HG02973 (cell line): Measurements from ENCODE around the gene BLOC1S2.
"Not testable (repeated sequence)": the region's sequence is repeated elsewhere in the genome, so short reads cannot be mapped to it uniquely, and the experiment has no call there.

Experiments used
- ATAC-seq: cut with Tn5 transposase; IDR thresholded peaks from one replicate; pipeline ENCODE4 v1.9.1; 2021; ENCODE audit warnings: moderate library complexity; ENCODE audit not compliant: unreplicated experiment

BLOC1S2 gene

DNA sequence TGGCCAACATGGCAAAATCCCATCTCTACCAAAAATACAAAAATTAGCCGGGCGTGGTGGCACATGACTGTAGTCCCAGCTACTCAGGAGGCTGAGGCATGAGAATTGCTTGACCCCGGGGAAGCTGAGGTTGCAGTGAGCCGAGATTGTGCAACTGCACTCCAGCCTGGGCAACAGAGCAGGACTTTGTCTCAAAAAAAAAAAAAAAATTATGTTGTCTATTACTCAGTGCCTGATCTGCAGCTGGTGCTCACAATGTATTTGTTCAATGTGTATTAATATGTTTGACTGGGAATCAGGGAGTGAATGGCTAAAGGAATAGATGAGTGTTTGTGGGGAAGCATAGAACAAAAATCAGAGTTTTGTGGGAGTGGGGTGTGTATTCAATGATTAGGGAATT is 5.8 kb upstream of the BLOC1S2 start:
- not testable (repeated sequence) for ATAC-seq

DNA sequence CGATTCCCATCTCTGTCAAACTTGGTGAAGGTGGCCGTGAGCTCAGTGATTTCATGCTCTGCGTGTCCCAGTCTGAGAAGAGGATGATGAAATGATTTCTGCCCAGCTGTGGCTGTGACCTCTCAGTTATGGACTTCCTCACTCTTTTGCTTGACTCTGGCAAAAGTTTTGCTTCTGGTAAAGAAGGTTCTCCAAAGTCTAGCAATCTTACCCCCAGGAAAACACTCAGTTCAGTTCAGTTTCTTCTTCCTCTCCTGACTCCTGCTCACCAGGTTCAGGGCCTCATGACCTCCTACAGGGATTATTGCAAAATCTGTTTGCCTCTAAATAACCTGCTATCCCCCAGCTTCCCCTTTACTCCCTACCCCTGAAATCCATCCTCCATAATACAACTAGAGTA is 4.9 kb upstream of the BLOC1S2 start:
- no peak for ATAC-seq

GRCh38 chr10:100289641-100290040 is 3.2 kb upstream of the BLOC1S2 start:
- no peak for ATAC-seq

DNA sequence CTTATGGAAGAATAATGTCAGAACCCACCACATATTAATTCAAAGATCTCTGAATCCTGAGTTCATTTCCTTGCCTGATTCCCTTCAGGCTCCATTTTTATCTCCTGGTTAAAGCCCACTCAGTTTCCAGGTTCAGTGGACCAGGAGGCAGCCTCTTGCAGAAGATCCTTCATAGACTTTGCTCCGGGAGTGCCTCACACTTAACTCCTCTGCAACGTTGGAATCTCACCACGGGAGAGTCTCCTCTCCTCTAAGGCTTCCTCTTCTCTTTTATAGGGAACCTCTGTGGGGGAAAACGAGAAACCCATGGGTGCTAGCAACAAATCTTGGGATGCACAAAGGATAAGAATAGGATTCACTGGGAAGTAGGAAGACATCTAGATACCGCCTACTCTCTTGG is 1.7 kb upstream of the BLOC1S2 start:
- ATAC-seq, result no peak

- ATAC-seq, result no peak
Measured at GRCh38 chr10:100287756-100288155, 1.3 kb upstream of the BLOC1S2 start.

- ATAC-seq, result not testable (repeated sequence)
Measured at GRCh38 chr10:100285326-100285725, 1.2 kb downstream of the BLOC1S2 start.

GRCh38 chr10:100282907-100283306 is 3.6 kb downstream of the BLOC1S2 start:
- ATAC-seq, result no peak

- ATAC-seq, result not testable (repeated sequence)
Measured at GRCh38 chr10:100276971-100277370, 9.5 kb downstream of the BLOC1S2 start.

DNA sequence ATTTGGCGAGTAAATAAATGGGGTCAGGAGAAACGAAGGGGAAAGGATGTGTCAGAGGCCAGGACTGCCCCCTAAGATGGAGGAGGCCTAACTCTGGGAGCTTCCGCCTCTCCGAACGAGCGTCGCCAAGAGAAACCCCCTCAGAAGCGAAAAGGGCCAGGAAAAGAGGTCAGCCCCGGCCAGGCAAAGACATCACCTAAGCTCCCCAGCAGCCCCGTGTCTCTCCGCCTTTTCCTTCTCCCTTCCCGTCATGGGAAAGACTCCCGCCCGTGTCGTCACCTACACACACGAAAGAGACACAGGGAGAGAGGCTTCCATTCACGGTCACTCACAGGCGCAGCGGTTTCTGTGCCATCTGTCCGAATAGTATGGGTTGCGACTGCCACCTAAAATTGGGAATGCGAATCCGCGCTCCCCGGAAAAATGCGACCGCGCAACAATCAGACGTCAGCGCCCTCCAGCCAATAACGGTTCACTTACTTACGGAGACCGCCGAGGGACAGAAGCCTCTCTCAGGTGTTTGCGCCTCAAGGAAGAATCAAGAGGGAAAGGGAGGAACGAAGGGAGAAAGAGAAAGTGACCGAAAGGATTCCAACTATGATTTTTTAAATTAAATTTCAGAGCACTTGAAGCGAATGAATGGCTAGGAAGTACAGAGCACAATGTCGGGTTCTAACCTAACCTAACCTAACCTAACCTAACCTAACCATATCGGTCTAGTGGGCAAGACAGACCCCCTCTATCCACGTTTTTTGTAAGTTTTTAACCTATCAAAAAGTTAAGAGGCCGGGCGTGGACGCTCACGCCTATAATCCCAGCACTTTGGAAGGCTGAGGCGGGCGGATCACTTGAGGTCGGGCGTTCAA is 19.0 kb downstream of the BLOC1S2 start, which contains the start of gene CWF19L1:
Gene CWF19L1 (minus strand): TSS at position 400 of the 866 bp plus-strand sequence. CDS start 45 bp downstream, at position 355.
- ATAC-seq, result peak; percentile 75

GRCh38 chr10:100265821-100266485 is 20.5 kb downstream of the BLOC1S2 start:
- no peak for ATAC-seq

GRCh38 chr10:100254191-100254590 is 32.3 kb downstream of the BLOC1S2 start:
- no peak for ATAC-seq

GRCh38 chr10:100253041-100253440 is 33.4 kb downstream of the BLOC1S2 start:
- ATAC-seq, result no peak

- ATAC-seq, result no peak
Measured at GRCh38 chr10:100248820-100249219, 37.7 kb downstream of the BLOC1S2 start.

DNA sequence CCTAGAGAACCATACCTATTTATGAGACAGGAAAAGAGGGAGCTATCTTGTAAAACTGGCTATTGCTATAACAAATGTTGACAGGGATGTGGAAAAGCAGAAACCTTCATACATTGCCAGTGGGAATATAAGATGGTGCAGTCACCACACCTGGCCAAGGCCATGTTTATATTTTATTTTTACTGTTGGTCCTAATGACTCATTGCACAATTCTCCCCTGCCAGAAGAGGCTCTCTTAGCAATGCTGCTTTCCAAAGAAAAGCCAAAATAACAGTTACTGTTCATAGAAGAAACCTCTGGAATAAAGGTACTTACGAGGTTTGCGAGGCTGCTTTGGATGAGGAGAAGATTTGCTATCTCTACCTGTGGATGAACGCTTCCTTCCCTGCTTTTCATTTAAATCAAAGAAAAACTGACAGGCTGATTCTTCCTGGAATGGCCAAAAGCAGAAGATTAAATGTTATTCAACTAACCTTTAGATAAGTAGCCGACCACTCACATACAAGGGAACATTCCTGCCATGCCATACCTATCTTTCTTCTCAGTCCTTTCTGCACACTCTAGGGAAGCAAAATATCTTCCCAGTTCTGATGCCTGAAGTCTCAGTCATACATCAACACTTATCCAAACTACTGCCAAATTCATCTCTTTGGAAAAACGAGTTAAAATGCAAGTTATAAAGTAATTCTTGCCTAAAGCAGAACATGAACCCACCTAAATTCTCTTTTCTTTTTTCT is 40.8 kb downstream of the BLOC1S2 start:
- no peak for ATAC-seq

DNA sequence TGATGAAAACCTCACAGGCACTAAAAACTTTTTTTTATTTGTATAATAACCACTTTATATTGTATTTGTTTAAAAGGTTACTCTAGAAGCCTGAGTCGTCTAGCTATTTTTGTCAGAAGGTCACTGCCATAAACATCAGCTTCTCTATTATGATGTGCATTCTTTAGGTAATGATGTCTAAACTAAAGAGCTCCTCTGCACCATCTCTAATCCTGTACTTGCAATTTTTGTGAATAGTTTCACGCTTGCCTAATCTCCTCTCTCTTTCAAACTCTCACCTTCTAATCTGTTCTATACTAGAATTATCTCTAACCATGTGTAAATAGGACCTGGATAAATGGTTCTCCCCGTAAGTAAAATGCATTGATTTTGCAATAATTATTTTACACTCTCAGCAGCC is 46.6 kb downstream of the BLOC1S2 start:
- ATAC-seq, result no peak

DNA sequence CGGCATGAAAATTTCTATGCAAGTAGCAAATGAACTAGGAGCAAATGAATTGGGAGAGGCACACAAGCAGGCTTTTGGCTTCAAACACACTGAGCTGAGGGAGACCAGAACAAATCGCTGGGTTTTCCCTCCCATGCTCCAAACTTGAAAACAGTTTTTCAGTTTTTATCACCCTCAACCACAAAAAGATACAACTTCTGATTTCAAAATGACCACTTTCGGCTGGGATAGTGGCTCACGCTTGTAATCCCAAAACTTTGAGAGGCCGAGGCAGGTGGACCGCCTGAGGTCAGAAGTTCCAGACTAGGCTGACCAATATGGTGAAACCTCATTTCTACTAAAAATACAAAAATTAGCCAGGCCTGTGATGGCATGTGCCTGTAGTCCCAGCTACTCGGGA is 48.1 kb downstream of the BLOC1S2 start:
- ATAC-seq, result no peak

DNA sequence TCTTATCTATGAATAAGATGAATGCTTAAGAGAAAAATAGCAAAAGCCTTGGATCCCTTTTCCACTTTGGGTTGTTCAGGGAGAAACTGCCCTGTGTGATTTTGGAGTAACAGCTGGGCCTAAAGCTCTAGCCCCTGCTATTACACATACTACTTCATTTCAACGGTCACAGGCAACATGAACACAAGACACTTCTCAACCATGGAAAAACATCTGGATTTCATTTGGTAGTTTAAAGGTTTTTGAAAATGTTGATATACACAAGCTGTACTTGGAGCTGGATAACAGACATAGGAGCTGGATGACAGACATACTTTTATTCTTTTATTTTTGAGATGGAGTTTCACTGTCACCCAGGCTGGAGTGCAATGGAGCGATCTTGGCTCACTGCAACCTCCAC is 54.4 kb downstream of the BLOC1S2 start:
- no peak for ATAC-seq

GRCh38 chr10:100229819-100230422 is 56.6 kb downstream of the BLOC1S2 start:
- no peak for ATAC-seq

- no peak for ATAC-seq
Measured at GRCh38 chr10:100223879-100224278, 62.6 kb downstream of the BLOC1S2 start.
